Measurements from ENCODE around the gene MYOF.
"Not testable (repeated sequence)": the region's sequence is repeated elsewhere in the genome, so short reads cannot be mapped to it uniquely, and the experiment has no call there.

MYOF gene

DNA sequence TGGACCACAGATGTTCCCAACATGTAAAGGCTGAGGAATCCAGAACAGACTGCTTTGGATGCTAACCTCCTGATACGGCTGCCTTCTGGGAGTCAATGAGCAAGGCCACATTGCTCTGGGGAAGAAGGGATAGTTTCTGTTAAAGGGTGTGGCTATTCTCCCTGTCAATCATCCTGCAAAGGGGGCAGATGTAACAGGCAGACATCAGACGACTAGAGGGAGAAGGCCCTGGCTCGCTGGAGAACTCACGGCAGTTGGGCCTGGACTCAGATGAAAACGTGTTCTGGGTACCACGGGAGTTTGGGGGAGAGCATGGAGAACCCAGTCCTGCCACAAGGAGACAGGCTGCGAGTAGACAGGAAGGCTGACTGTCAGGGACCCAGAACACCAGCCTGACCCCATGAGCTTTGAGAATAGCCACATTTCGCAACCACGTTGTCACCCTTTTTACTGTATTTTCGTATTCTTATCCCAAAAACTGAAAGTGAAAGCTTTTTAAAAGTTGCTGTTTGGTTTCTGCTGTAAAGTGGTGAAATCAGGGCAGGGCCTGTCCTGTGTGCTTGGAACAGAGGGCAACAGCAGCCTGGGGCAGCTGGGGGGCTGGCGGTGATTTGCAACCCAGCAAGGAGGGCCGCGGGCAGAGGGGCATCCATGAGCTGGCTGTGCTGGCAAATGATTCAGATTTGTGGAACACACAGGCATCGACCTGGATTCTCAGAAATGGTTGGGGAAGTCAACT is 95.3 kb downstream of the MYOF start:
- DNase-seq = no peak

DNA sequence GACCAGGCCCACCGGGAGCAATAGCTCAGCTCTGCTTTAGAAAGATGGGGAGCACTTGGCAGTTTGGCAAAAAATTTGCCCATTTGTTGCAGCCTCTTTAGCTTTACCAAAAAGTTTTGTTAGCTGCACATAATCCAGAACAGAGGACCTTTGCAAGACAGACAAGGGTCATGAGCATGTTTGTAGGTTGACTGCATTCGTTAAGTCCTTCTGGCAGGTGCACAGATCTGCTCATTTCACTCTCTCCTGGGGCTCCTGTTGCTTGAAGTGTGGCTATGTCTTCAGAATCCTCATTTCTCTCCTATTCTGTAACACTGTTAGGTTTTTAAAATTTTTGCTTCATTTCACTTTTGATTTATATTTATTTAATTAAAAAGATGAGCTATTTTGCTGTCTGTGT is 96.8 kb downstream of the MYOF start:
- DNase-seq = no peak

DNA sequence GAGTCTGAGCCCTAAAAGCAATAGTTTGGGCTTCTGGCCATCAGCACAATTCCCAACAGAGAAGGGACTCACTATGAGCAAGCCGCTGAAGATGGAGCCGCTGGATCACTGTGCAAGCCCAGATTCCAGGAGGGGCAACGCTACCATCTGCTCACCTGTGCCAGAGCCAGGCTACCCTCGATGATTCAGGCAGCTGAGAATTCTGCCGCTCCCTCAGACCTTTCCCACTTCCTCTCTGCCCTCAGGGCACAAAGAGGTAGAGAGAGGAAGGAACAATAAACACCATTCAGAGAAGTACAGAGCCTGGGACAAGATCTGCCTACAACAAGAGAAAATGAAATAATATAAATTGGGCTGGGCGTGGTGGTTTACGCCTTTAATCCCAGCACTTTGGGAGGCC is 98.1 kb downstream of the MYOF start:
- DNase-seq = peak in 1 of 3 experiments; percentile 30

DNA sequence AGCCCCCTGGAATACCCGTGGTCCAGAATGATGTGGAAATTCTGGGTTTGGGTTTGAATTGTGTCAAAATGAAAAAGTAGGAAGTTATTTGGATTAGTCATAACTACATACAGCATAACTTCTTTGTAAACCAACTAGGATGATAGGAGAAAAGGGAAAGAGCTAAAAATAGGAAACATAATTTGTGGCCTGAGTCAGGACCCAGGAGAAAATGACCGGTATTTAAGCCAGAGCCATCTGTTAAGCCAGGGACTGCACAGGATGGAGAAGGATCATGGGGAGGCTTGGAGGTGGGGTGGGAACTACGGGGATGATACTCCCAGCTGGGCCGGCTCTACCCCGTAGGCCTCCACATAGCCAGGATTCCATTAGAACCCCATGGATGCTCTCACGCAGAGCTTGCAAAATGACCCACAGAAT is 98.6 kb downstream of the MYOF start:
- no peak for DNase-seq

DNA sequence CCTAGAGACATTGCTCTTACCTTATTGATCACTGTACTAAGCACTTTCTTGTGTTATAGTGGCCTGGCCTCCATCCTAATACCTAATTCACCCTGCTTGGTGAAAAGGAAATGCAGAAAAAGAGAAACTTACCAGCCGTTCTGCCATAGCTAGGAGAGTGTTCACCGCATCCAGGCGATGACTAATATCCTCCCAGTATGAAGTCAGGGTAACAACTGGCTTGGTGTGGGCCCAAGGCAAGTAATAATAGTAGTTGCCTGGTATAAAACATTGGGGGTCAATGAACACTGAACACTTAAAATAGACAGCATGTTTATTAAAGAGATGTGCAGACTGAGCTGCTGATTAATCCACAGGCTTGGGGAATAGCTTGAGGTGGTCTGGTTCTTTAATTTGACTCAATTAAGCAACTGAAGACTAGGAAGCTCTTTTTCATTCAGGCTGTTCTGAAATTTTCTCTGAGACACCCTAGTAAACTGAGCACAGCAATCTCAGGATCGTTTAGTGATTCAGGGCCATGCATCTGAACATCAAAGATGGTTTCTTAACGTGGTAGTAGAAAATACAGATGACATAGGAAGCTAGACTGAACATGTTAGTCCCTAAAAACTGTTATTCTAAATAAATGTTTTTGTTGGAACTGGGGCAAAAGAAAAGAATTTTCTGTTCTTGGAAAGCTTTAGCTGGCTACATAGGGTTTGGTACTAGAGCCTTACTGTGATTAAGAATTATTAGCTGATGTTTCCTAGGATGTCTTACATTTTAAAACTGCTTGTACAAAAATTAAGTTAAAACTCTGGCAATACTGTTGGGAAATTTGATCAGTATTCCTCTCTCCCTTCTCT is 102.2 kb downstream of the MYOF start:
- no peak for DNase-seq

DNA sequence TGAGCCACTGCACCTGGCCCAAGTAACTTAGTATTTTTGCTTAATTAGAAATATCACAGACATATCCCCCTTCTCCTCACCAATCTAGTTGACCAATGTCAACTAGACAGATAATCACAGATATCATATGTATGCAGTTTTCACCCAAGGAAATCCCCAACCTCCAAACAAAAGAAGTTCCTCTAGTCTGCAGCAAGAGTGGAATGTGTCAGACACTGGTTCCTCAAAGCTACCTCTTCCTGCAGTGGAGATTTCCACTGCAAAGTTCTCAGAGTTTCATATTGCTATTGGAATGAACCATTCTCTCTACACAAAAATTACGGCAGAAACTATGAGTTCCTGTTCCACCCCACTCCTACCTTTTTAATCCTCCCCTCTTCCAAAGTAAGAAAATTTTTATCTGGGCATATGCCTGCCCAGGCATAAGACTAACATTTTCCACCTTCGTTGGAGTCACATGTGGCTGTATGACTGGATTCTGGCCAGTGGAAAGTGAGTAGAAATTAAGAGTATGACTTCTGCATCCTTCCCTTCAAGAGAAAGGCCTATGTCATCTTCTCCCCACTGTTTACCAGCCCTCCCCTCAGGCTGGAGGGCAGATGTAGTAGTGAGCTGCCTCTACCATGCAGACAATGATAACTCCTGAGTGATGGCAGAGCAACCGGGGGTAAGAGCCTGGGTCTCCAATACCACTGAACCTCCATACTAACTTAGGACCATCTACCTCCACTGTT is 103.0 kb downstream of the MYOF start:
- DNase-seq = no peak

DNA sequence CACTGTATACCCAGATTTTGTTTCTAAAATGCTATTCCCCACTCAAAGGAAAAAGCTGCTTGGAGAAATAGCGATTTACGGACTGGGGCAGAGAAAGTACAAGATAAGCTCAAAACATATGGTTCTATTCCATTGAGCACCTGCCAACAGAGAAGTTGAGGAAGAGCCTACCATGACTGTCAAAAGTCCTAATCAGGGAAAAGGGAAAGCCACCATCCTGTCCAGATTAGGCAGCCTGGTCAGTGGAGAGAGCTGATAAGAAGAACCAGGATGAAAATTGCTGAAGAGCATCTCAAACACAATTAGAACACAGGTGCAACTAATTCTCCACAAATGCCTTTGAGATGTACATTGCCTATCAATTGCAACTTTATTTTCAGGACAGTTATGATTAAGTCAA is 104.1 kb downstream of the MYOF start:
- DNase-seq = no peak

DNA sequence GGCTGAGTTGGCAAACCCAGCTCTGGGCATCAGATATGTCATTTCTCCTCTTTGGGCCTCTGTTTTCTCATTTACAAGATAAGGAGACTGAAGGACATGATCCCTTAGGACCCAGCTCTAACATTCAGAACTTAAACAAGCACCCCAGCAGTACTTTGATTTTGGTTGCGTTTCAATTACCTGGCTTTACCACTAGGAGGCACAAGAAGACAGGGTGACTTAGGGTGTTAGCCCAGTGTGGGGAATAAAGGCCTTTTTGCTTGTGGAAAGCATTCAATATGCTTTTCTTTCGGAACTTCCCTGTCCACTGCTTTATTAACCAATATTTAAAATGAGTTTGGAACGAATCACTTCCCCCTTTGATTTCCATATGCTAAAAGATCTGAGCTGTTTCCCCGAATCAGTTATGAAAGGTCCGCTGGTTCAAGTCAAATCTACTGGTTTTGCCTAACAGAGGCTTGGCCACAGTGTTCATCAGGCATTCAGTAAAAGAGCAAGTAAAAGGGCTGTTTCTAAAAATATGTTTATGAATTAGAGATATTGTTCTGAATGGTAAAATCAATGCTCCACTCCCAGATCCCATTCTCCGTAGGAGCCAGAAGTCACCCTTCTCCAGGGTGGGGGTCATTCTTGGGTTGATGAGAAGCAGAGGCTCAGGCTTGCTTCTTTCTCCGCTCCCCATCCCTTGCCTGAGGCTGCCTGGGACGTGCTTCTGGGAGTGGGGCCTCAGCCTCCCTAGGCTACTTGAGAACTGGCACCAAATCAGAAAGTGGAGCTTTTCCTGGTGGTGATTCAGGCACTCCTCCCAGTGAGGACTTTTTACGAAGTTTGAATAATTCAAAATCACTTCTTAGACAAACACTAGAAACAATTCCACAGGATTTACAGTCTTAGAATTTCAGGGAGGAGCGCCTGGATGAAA is 105.5 kb downstream of the MYOF start:
- peak; percentile 47 to 76 (median 66) for DNase-seq

DNA sequence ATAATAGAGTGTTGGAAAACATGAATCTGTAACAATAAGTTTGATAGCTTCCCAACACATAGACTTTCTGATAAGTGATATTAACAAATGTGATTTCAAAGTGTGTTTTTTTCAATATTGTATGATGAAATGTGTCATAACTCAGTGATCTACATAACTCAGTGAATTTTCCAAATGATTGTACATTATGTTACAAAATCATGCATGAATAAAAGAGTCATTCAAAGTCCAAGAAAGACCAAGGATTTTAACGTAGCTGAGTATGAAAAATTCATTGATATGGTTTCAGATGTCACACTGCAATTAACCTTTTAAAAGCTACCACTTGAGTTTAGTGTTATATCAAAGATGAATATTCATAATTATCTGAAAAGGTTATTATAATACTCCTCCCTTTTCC is 111.2 kb downstream of the MYOF start:
- DNase-seq = no peak

DNA sequence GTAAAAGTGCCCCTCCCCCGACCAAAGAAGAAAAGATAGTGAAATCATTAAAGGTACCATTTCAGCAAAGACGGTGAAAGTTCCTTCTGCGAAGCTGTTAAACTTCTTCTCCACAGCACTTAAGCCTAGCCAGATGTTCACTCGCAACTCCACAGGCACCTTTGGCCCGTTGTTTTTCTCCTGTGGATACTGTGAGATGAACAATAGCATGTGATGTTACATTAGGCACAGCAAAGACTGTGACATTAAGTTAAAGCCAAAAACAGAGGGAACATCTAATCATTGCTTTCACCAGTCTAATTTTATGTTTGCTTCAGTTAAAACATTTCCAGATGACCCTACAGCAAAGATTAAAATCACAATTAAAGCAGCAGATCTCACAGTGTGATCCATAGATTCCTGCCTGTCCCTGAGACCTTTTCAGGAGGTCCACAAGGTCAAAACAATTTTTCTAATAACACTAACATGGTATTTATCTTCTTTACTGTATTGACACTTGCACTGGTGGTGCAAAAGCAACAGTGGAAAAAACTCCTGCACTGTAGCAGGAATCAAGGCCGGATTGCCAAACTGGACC is 112.5 kb downstream of the MYOF start:
- no peak for DNase-seq

DNA sequence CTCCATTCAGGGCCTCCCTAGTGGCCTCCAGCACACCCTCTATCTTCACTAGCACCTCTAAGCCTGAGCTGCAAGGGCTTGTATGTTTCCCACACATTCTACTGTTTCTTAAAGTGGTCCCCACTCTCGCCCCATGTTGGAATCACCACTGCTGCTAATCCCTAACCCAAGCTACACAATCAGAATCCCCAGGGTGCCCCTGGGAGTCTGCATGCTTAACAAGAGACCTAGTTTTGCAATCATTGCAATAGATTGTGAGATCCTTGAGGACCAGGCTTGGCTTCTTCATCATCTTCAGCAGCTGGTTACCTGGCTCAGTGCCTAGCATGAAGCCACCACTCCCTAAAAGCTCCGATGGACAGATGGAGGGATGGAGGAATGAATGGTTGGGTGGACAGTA is 113.9 kb downstream of the MYOF start:
- DNase-seq = no peak

DNA sequence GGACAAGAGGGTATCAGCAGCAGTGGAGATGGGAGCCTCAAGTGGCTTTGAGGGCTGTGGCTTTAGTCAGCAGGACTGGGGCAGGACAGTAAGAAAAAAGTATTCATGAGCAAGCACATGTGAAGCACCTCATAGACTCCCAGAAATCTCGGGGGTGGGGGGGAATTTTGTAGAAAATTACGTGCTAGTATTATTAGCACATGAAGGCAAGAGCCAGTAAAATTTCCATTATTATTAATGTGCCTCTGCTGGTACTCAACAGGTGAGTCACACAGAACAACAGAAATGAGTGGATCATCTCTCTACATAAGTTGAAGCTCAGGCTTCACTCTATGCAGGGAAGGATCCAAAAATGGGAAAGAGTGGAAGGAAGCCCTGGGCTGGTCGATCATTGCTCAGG is 114.5 kb downstream of the MYOF start:
- no peak for DNase-seq

DNA sequence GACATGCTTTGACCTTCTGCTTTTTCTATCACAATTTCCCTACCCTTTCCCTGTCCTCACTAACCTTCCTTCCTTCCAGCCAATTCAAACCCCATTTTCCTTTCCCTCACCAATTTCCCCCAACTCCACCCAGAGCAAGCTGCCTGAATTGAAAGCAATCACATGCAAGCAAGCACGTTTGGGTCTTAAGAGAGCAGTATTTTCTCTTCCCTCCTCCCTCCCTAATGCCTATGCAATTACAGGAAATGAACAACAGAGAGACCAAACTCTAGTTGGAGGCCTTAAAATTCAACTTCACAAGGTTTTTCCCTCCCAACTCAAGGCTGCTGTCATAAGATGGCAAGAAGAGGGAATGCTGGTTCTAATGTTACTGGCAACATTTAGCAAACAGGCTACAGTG is 117.2 kb downstream of the MYOF start:
- no peak for DNase-seq

DNA sequence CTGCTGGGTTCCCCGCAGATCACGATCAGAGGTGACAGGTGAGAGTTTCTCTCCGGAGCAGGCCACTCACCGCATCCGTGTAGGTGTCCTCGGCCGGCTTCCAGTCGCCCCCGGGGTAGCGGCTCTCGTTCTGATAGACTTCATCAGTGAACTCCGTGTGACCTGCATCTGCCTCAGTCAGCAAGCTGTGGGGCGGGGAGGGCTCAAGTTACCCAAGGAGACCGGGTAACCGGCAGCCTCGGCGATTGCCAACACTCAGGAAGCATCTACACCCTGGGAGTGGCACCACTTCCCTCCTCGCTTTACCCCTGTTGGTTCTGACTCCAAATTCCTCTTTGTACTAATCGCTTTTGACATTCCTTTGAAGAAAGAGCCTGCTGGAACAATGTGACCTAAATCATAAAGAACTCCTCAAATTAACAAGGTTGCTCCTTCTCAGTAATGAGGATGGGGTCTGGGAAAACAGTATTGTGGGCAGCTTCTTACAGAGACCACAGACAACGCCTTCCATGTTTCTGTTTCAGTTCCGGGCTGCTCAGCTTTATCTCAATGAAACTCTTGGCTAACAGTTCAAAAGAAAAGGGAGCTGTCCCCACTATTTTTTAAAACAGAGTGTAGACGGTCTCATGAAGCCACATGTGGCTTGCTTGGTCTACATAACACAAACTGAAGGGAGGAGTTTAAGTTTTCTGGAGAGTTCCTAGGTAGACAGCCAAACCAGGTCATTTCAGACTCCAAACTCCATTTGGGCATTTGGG is 118.1 kb downstream of the MYOF start:
- DNase-seq = peak in 1 of 3 experiments; percentile 19

DNA sequence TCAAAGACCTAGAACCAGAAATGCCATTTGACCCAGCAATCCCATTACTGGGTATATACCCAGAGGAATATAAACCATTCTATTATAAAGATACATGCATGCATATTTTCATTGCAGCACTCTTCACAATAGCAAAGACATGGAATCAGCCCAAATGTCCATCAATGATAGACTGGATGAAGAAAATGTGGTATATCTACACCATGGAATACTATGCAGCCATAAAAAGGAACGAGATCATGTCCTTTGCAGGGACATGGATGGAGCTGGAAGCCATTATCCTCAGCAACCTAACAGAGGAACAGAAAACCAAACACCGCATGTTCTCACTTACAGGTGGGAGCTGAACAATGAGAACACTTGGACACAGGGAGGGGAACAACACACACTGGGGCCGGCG is 123.7 kb downstream of the MYOF start:
- DNase-seq = not testable (repeated sequence)

DNA sequence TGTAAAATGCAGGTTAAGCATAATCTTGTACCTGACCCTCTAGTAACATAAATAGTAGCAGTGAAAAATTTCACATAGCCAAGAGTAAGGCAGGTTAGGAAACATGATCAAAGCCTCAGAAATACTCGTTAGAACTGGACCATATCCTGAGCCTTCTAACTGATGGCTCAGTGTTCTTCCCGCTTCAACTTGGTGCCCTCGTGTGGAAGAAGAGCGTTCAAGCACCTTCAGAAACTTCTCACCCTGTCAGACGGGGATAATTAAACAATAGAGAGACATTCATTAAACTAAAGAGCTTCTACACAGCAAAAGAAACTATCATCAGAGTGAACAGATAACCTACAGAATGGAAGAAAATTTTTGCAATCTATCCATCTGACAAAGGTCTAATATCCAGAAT is 124.5 kb downstream of the MYOF start:
- peak; percentile 14 to 68 (median 41) for DNase-seq

DNA sequence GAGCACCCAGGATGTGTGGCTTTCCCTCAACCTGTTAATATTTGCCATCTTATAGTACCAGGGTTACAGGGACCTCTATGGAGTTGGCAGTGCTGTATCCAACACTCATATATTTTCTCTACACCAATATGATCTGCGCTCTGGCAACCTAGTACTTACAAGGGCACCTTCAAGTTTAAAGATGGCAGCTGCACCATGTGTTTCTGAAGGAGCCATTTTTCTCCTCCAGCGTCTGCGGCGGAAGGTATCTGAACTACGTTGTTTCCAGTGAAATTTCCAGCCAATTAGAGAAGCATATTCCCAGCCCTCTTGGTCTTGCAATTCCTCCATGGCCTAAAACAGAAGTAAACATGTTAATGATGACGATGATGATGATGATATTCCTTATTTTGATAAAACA is 125.6 kb downstream of the MYOF start:
- DNase-seq = no peak

DNA sequence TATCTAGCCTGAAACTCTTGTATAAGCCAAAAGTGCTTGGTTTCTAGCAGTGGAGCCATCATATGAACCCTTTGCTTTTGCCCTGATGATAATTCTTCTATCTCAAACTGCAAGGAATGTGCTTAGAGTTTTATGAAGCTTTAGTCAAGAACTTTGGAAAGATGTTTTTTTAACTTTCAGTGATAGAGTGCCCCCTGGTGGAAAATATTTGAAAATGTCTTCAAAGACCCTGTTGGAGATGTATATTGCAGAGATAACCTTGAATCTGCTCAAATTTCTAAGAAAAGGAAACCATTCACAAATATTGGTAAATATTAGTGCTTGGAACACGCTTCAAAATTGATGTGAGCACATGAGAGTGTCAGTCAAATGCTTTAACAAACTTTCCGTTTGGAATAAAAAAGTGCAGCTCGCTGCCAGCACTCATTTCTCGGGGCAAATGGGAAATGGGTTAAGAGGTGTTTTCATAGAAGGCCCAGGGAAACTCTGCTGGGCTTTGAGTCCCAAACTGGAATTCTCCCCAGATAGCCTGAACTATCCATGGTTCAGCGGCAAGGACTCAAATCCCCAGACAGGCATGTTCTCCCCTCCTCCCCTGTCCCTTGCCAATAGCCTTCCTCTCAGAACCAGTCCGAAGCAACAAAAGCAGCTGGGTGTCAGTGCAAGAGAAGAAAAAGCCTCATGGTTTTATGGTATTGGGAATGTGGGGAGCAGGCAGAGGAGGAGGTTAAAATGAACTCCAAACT is 129.3 kb downstream of the MYOF start:
- peak; percentile 4 to 57 (median 44) for DNase-seq

DNA sequence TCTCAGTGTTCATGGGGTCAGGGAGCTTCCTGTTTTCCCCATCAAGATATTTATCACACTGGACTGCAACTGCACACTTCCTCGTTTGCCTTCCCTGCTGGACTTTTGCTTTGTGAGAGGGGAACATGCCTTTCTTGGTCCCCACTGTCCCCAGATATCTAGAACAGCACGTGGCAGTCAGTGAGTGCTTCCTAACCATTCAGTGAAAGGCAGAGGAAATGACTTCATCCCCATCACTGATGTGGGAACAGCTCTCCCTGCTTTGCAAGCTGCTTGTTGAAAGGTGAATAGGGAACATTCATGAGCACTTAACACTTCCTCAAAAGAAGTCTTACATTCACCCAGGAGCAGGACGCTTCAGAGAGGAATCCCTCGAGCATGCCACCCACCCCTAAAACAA is 135.4 kb downstream of the MYOF start:
- DNase-seq = peak in 1 of 3 experiments; percentile 29

DNA sequence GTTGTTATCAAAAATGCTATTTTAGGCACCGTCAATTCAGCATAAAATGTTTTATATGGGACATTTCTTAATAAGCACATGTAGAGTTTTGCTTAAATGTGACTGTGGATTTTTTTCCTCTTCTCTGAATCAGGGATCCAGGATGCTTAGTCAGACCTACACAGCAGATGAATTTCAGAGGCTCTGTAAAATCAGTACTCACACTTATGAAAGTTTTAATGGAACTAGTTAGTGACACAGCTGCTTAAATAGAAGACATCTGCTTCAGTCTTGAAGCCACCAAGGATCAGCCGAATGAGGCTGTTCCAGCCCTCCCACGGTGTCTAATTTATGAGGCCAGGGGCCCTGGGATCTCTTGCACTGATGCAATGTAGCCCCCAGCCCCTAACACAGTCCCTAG is 136.0 kb downstream of the MYOF start:
- peak in 1 of 3 experiments; percentile 29 for DNase-seq

DNA sequence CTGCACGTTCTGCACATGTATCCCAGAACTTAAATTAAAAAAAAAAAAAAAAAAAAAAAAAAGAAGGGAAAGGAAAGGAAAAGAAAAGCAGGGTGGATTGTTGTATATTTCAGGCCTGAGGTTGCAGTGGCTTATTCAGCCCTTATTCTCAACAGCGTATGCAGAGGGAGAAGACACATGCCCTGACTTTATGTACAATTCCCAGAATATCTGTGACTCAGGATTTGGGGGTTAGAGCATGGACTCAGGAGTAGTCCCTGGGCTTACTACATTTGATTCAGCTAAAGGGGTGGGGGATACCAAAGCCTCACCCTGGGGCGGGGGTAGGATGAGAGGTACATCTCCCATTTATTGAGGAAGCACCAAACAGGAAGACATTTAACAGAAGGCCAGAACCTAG is 137.4 kb downstream of the MYOF start:
- DNase-seq = no peak

Data from NCI-H1417 (cell line).